HG03342 (cell line): ENCODE data around the gene MAPK8IP1.
"Not testable (repeated sequence)": the region's sequence is repeated elsewhere in the genome, so short reads cannot be mapped to it uniquely, and the experiment has no call there.

Experiments used
- ATAC-seq: cut with Tn5 transposase; IDR thresholded peaks from one replicate; pipeline ENCODE4 v1.9.1; 2021; ENCODE audit warnings: mild to moderate bottlenecking, moderate library complexity; ENCODE audit not compliant: unreplicated experiment

The MAPK8IP1 gene

GRCh38 chr11:45889555-45889954 lies 4.1 kb downstream of the MAPK8IP1 start:
- ATAC-seq: no peak

- no peak for ATAC-seq
Measured at GRCh38 chr11:45889966-45890365, 4.5 kb downstream of the MAPK8IP1 start.

- ATAC-seq: no peak
Measured at GRCh38 chr11:45890886-45891550, 5.6 kb downstream of the MAPK8IP1 start.

- no peak for ATAC-seq
Measured at GRCh38 chr11:45892856-45893255, 7.4 kb downstream of the MAPK8IP1 start.

- ATAC-seq: no peak
Measured at GRCh38 chr11:45894555-45895247, 9.2 kb downstream of the MAPK8IP1 start.

GRCh38 chr11:45895553-45896259 lies 10.3 kb downstream of the MAPK8IP1 start:
- no peak for ATAC-seq

- ATAC-seq: no peak
Measured at GRCh38 chr11:45896422-45896984, 11.1 kb downstream of the MAPK8IP1 start.

- no peak for ATAC-seq
Measured at GRCh38 chr11:45897556-45897955, 12.1 kb downstream of the MAPK8IP1 start.

GRCh38 chr11:45899086-45899447 lies 13.6 kb downstream of the MAPK8IP1 start:
- no peak for ATAC-seq

GRCh38 chr11:45899448-45900174 lies 14.2 kb downstream of the MAPK8IP1 start:
- peak; percentile 72 for ATAC-seq

- ATAC-seq: not testable (repeated sequence)
Measured at GRCh38 chr11:45900175-45900800, 14.8 kb downstream of the MAPK8IP1 start.

GRCh38 chr11:45900916-45901617 lies 15.6 kb downstream of the MAPK8IP1 start:
- ATAC-seq: no peak

GRCh38 chr11:45901626-45902025 lies 16.2 kb downstream of the MAPK8IP1 start:
- no peak for ATAC-seq

- no peak for ATAC-seq
Measured at GRCh38 chr11:45902452-45903380, 17.3 kb downstream of the MAPK8IP1 start.

GRCh38 chr11:45904309-45904915 lies 19.0 kb downstream of the MAPK8IP1 start:
- no peak for ATAC-seq

GRCh38 chr11:45905095-45905494 lies 19.6 kb downstream of the MAPK8IP1 start:
- no peak for ATAC-seq

- ATAC-seq: not testable (repeated sequence)
Measured at GRCh38 chr11:45905576-45905975, 20.1 kb downstream of the MAPK8IP1 start.

GRCh38 chr11:45906096-45906682 lies 20.7 kb downstream of the MAPK8IP1 start:
- ATAC-seq: no peak
